KBM-7 (cell line): Measurements from ENCODE around the gene DHX57.

ENCODE experiments used
- DNase-seq: peaks from one replicate; pipeline ENCODE4 v3.0.0-alpha.2; 2015
- in situ Hi-C: fragments of 300-500 bp; cut with MboI; formaldehyde crosslinking; loops from 2 replicates; pipeline ENCODE4 v1.14.3; 2020; ENCODE audit warnings: low sequenced_read_pairs, low pct_unique_long_range_greater_than_20kb, mixed read lengths

The DHX57 gene

GRCh38 chr2:38875576-38876367 lies at the start of gene DHX57, which contains the start of gene MORN2:
DHX57 (minus strand) TSS chr2:38875934; CDS start chr2:38868405, 7,529 bp downstream.
MORN2 (plus strand) TSS chr2:38875976.
- peak; percentile 84 for DNase-seq
- in situ Hi-C loops, result no loop called here

- in situ Hi-C loops, result no loop called here
- no peak for DNase-seq
Measured at GRCh38 chr2:38922902-38923301, 47.2 kb upstream of the DHX57 start.

- no peak for DNase-seq
- in situ Hi-C loops, result no loop called here
Measured at GRCh38 chr2:38922389-38922788, 46.7 kb upstream of the DHX57 start.

- in situ Hi-C loops, result no loop called here
- no peak for DNase-seq
Measured at GRCh38 chr2:38912619-38913018, 36.9 kb upstream of the DHX57 start.

GRCh38 chr2:38911191-38911590 lies 35.5 kb upstream of the DHX57 start:
- DNase-seq, result no peak
- in situ Hi-C loops, result no loop called here

- no peak for DNase-seq
- in situ Hi-C loops, result no loop called here
Measured at GRCh38 chr2:38909872-38910271, 34.1 kb upstream of the DHX57 start.

- DNase-seq, result no peak
- in situ Hi-C loops, result no loop called here
Measured at GRCh38 chr2:38907743-38908562, 32.2 kb upstream of the DHX57 start.

GRCh38 chr2:38907242-38907641 lies 31.5 kb upstream of the DHX57 start:
- in situ Hi-C loops, result no loop called here

GRCh38 chr2:38905251-38905650 lies 29.5 kb upstream of the DHX57 start:
- DNase-seq, result no peak
- in situ Hi-C loops, result no loop called here

More at GRCh38 chr2:38907242-38907641, 31.5 kb upstream of the DHX57 start:
- DNase-seq, result no peak

GRCh38 chr2:38900726-38901125 lies 25.0 kb upstream of the DHX57 start:
- in situ Hi-C loops, result no loop called here
- no peak for DNase-seq

- no peak for DNase-seq
- in situ Hi-C loops, result no loop called here
Measured at GRCh38 chr2:38898256-38898655, 22.5 kb upstream of the DHX57 start.

- in situ Hi-C loops, result no loop called here
- DNase-seq, result peak; percentile 3
Measured at GRCh38 chr2:38892819-38893218, 17.1 kb upstream of the DHX57 start.

- DNase-seq, result no peak
- in situ Hi-C loops, result no loop called here
Measured at GRCh38 chr2:38889575-38889974, 13.8 kb upstream of the DHX57 start, which contains the start of gene ARHGEF33. ARHGEF33 (plus strand) TSS chr2:38889875; CDS start chr2:38919448, 29,573 bp downstream.

- in situ Hi-C loops, result no loop called here
Measured at GRCh38 chr2:38889045-38889444, 13.3 kb upstream of the DHX57 start.

GRCh38 chr2:38887902-38888554 lies 12.3 kb upstream of the DHX57 start:
- in situ Hi-C loops, result no loop called here
- no peak for DNase-seq

More at GRCh38 chr2:38889045-38889444, 13.3 kb upstream of the DHX57 start:
- no peak for DNase-seq

GRCh38 chr2:38887347-38887746 lies 11.6 kb upstream of the DHX57 start:
- in situ Hi-C loops, result no loop called here

GRCh38 chr2:38886063-38886462 lies 10.3 kb upstream of the DHX57 start:
- no peak for DNase-seq
- in situ Hi-C loops, result no loop called here

More at GRCh38 chr2:38887347-38887746, 11.6 kb upstream of the DHX57 start:
- no peak for DNase-seq

- peak; percentile 2 for DNase-seq
- in situ Hi-C loops, result no loop called here
Measured at GRCh38 chr2:38876407-38876806, 673 bp upstream of the DHX57 start.

GRCh38 chr2:38875227-38875575 lies 533 bp downstream of the DHX57 start:
- in situ Hi-C loops, result no loop called here

GRCh38 chr2:38873763-38874162 lies 2.0 kb downstream of the DHX57 start:
- in situ Hi-C loops, result no loop called here
- no peak for DNase-seq

More at GRCh38 chr2:38875227-38875575, 533 bp downstream of the DHX57 start:
- no peak for DNase-seq
